ENCODE data around the gene TECTB.

The TECTB gene

DNA sequence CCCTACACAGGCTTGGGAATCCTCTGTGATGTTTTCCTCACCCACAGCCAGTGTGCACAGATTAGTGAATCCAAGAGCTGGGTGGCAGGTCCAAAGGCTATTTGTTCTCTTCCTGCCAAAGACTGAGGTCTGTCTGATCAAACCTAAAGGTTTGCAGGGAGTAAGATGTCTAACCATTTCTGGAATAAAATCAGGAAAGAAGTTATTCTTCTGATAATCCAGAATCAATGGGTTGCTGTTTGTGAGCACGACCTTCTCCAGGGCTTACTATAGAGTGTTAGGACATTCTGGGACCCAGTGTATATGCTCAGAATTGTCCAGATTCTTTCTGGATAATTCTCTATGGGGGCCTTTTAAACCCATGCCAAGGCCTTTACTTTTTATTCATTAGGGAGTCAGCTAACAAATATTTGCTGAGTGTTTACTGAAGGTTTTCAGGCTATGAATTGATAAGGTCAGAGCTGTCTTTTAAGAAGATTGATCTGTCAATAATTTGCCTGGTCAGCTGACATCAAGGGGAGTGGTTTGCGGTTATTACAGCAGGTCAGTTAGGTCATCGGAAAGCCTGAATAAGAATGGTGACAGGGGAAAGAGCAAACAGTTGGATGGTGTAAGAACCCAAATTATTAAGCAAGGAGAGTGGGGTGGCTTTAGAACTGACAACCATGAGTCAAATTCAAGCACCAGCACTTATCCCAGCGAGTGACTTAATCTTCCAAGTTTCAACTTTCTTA lies 7.5 kb upstream of the TECTB start:
- DNase-seq: no peak

DNA sequence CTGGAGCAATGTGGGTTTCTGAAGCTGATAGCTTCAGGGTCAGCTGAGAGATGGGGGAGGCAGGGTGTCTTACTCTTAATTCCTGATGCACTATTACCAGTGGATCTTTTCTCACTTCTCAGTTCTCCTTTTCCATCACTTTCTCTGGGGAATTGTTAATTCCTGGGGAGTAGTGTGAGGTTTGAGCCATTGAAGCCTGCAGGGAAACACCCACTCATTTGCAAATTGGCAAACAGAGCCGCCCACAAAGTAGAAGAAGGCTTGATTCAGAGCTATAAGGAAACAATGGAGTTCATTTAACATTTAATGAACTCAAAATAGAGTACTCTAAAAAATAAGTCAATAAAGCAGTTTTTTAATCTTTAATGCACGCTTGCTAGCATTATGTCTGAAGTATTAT lies 4.3 kb upstream of the TECTB start:
- no peak for DNase-seq

DNA sequence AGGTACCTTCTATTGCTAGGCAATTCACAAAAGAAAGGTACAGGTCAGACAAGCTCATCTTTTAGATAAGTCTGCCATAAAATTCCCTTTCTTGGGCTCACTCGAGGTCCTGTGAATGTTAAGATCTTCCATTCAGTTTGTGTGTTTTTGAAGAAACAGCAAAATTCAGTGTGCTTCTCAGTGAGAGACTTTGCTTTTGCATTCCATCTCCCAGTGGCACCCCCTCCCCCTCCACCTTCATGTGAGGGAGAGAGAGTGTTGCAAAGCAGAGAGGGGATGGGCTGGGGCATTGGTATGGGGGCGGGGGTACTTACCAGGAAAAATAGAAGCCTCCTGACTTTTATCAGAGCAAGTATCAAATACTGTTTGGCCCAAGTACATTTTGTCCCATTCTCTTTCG lies 3.8 kb upstream of the TECTB start:
- DNase-seq: no peak

DNA sequence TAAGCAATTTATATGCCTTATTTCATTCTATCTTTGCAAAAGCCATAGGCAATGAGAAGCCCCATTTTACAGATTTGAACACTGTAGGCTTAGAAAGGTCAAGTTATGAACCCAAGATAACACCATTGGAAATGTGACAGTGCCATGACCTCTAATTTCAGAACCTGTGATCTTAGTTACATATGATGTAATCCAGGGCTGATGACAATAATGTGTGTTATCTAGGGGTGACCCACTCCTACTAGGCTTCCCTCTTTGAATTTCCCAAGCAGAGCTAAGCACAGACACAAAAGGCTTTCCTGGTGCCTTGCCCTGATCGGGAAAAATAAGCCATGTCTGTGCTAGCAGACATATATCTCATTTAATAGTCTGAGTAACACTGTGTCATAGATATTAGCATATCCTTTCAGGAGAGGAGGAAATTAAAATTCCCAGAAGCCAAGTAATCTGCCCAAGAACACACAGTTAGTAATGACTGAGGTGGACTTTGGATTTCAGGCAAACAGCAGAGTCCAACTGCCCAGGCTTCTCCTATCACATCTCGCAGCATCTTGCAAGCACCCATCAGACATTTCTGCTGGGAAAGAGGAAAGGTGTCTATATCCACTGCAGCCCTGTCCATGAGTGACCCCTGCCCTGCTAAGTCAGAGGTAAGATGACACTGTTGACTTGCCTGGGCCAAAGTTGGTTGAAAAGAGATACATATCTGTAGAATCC lies 2.8 kb upstream of the TECTB start:
- DNase-seq: no peak

DNA sequence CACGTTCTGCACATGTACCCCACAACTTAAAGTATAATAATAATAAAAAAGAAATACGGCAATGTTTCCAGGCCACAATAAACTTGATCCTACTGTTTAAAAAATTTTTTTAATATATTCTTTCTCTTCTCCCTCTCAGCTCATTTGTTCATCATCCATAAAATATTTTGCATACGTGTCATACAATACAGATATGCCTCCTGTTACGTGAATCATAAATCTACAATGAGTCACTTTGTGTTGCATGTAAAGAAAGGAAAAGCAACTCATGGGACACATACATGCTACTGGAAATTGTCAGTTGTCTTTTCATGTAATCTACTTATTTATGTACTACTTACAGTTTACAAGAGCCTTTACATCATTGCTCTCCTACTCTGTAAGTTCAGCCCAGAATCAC lies 1.1 kb upstream of the TECTB start:
- no peak for DNase-seq

DNA sequence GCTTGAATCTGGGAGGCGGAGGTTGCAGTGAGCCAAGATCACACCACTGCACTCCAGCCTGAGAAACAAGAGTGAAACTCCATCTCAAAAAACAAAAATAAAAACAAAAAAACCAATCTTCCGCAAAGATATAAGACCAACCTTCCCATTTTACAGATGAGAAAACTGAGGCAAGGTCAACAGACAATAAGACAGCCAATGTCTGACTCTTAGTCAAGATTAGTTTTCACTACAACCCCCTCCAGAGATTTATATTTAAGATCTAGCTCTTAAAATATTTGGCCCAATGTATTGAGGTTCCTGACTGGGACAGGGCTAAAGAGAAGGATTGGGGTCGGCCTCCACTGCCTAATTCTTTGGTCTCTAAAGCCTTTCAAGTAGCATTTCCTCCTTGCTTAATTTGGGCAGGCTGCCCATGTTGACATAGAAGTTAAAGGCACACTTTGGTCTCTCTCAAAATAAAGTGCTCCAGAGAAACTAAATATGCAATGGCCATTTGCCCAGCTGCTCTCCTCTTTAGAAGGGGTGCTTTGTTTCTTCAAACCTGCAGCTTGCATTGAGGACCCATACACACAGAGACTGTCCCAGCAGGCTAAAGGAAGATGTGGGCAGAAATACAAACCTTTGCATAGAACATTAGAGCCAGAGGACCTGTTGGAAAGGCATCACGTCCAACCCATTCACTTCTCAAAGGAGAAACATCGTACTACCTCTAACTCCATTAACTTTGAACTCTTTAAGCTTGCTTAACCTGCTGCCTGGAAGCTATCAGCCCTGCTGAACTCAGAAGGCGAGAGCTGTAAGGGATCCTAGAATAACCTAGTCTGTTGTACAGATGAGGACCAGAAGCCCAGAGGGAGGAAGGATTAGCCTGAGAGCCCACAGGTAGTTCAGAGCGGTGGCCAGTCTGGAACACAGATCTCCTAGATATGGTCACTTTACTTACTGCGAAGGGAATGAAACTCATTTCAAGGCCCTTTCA lies 3.9 kb downstream of the TECTB start:
- DNase-seq: no peak

DNA sequence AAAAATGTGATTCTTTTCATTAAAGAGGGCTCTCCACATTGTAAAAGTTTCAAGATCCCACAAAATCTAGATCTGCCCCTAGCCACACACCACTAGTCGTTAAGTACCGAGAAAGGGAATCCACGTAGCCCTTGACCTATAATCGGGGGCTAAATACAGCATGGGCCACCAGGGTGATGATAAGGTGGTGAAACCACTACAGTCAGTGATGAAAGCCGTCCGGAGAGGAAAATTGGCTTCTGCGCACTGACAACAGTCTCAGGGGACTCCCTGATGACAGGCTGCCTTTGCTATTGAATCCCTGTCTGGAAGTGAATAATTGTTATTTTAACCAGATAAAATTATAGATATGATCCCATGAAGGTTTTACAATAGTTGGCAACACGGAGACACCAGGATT lies 4.6 kb downstream of the TECTB start:
- no peak for DNase-seq

DNA sequence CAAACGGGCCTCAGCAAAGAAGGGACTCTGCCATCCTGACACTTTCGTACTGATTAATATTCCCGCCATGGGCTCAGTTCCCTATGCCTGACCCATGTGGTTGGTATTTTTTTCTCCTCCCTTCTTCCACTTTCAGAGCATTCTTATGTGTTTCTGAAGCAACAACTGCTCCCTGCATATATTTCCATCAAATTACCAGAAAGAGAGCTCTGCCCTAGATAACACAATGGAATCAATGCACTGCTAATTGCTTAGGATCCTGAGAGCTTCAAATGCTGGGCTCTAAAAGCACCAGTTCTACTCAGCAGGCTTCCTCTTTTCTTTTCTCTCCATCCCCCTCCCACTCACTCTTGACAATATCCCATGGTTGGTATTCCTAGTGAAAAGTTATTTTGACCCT lies 5.3 kb downstream of the TECTB start:
- DNase-seq: no peak

DNA sequence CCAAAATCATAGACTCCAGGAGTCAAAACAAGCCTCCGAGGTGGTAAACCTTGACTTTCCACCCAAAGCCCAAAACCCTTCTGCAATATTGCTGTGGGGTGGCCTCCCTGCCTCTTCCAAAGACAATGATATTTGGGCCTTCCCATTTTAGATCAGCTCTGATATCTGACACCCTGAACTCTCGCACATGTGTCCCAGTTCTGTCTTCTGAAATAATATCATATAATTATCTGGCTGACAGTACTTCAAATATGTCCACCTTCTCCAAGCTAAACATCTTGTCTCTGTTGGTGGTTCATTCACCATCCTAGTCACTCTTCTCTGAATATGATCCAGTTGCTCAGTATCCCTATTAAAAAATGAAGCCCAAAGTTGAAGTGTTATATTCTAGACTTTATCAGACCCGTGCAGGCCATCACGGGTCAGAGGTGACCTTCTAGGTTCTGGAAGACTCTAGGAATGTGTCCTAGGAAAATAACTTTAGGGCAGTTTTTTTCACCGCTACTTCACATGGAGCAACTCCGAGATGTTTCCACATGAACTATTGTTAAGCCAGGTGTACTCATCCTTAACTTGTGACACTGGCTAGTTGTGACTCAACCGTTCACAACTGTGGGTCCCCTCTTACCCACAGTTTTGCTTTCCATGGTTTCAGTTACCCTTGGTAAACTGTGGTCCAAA lies 6.3 kb downstream of the TECTB start:
- DNase-seq: no peak

DNA sequence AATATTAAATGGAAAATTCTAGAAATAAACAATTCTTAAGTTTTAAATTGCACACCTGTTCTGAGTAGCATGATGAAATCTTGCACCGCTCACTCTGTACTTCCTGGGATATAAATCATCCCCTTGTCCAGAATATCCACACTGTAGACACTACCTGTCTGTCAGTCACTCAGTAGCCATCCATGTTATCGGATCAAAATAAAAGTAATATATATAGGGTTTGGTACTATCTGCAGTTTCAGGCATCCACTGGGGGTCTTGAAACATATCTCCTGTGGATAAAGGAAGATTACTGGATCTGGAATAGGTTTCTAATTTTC lies 6.8 kb downstream of the TECTB start:
- no peak for DNase-seq

DNA sequence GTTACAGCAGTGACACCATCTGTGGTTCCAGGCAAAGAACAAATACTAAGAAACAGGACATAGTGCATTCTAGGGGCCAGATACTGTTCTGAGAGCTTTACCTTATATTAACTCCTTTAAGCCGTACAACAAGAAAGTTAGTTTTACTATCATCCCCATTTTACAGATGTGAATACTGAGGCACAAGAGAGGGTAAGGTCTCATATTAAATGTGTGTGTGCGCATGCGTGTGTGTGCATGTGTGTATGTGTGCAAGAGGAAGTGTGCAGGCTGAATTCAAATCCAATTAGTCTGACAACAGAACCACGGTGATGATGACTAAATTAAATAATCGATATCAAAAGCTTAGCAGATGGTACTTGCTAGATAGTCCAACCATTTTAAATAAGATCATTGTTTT lies 11.0 kb downstream of the TECTB start:
- no peak for DNase-seq

DNA sequence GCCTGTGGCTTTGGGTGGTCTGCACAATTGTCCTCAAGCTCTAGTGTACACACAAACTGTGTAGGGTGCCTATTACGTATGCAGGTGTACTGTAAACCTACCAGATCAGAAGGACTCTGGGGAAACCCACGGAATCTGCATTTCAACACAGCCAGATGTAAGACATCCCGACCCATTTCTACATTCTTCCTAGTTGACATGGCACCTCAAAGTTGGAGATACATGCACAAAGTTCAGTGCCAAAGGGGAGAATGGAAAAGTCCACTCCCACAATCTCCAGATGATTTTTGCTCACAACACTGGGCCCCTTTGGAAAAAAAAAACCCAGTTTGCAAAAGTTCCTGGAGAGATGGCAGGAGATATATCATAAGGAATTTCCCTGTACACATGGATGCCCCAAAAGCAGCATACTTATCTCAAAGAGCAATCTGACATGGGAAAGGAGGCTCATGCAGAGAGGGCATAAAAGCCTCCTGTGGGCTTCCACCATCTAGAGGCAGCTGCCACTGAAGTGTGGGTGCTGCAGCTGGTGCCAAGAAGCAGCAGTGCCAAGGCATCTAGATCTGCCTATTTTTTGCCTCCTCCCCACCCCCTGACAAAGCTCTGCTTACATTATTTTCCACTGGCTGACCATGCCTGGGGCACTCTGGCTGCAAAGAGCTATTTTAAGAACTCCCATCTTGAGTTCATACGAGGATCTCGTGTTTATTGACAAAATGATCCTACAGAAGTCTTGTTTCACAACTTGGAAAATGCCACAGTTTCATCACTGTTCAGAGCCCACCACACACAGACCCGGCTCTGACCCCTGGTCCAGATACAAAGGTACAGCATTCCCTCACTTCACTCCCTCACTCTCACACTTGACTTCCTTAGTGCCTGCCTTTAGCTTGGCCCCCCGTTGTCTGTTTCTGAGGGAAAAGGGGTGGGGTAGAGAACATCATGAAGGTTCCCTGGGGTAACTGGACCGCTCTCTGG lies 12.9 kb downstream of the TECTB start:
- no peak for DNase-seq

DNA sequence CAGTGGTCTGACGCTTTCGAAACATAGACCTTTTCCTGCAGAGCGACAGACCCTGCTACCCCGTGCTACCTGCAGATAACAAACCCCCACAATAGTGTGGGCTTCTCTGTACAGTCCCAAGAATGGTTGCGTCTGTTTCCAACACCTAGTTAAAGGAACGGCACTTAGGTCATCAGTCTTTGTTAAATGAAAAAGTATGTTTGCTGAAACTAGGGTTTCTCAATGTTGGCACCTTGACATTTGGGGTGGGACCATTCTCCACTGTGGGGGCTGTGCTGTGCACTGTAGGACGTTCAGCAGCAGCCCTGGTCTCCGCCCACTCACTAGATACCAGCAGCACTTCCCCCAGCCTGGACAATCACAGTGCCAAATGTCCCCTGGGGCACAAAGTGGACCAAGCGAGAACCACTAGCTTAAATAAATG lies 13.7 kb downstream of the TECTB start:
- no peak for DNase-seq

DNA sequence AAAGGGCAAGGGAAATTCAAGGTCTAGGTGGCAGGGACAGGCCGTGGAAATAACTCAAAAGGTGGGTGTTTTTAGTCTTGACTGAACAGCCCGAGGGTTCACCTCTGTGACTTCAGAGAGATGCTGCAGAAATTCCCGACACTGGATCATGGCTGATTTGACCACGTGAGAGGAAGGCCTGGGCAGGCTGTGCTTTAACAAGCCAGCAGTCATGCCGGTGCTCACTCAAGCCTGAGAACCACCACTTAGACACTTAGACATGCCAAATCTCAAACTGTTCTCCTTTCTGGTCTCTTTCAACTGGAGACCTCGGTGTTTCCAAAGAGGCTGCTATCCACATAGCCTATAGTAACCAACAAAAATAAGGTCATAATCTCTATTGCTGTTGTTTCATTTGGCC lies 15.4 kb downstream of the TECTB start:
- DNase-seq: no peak

DNA sequence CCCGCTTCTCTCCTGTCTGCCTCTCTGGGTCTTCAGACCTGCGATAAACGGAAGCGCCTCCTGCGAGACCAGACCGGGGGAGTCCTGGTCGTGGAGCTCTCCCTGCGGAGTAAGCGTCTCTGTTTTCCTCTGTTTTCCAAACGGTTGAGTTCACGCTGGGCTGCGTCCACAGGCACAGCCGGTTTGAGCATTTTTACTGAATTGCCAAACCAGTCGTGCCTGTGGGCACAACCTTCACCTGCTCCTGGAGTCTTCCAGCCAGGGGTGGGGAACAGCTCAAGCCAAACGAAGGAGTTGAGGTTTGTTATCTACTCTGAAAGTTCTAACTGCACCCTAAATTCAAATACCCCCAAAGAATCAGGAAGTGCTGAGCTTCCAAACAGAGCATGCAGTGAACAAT lies 16.3 kb downstream of the TECTB start:
- DNase-seq: no peak

DNA sequence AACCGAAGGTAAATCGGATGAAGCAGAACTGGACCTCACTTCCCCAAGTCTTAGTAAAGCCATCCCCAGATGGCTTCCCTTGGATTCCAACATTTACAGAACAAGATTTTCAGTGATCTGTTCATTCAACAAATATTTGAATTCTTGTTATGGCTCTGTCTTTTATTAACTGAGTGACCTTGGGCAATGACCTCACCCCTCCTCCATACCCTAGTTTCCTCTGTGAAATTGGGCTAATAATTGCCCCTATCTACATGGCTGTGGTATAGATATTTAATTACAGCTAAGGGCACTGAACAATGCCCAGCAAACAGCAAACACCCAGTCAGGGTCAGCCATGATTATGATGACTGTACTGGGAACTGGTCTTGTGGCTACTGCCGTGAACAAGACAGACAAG lies 19.1 kb downstream of the TECTB start:
- DNase-seq: no peak

DNA sequence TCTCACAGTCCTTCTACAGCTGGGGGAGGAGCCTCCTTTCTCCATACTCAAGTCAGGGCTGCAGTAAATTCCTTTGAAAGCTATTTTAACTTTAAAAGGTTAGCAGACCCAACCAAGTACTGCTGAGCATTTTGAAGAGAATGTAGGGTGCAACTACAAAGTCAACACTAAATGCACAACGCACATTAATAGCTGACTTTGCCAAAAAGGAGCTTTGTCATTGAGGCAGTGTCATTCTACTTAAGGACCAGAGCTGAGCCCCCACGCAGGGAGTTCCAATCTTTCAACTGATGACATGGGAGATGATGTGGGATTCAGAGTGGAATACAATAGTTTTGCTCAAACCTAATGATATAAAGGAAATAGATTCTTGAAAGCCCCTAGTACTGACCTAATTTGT lies 20.3 kb downstream of the TECTB start:
- DNase-seq: no peak

DNA sequence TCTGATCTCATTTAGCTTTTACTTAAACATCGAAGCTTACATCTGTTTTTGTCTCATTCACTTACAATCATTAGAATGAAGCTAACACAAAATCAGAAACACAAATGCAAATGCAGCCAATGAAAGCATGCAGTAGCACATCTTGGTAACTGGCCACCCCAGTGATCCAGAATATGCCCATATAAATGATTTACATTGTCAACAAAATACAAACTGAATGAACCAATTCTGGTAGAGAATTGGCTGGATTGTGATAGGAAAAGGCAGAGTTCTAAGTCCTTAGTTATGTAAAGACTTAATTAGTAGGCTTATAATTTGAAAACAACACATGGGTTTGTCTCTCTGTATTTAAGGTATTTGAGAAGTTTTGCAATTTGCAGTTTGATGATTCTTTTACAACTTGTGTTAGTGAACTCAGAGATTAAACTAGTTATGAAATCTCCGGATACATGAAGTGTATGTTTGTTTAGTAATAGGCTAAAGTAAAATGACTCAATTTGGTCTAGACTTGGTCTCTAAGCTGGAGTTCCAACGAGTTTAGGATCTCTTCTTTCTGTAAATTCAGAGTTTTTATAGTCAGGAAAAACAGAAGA lies 21.2 kb downstream of the TECTB start:
- no peak for DNase-seq

DNA sequence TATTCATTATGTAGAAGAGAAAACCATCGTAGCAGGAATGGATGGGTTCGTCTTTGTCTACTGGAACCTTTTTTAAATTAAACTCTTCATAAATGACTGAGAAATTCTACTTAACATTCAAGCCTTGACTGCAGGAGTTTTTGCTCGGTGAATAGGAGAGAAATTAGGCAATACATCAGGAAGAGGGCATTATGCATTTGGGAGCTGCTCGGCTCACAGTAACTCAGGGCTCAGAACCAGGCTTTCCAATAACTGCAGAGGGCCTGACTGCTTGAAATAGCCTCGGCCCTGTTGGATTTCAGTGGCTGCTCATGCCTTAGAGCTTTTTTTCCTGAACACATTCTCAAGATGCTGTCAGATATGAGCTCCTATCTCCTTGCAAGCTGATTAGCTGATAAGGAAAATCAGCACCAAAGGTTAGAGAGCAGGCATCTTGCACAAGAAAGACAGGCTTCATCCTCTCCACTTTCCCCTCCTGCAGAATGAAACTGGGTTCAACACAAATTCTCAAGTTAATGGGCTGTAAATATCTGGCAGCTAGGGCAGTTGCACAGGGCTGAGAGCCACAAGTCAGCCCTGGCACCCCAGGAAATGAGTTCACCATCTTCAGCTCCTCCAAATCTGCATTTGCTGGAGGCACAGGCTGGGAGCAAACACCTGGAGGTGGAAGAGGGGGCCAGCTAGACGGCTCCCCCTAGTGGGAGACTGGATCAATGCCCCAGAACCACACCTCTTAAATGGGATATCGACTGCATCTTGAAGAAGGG lies 24.3 kb downstream of the TECTB start:
- DNase-seq: peak; percentile 2 to 15

DNA sequence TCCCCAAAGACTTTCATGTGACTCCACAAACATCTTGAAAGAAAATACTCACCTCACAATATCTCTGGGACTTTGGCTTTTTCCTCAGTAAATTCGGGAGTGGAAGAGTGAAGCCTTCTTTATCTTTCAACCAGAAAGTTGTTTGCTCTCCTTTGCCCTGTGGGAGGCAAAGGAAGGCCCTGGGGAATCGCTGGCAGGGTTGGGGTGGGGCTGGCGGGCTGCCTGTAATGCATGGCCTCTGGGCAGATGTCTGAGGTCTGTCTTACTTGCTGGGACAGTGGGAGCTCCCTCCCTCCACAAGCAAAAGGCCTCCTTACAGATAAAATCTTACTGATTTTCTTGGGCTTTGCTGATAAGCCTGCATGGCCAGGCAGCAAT lies 24.9 kb downstream of the TECTB start:
- DNase-seq: no peak

DNA sequence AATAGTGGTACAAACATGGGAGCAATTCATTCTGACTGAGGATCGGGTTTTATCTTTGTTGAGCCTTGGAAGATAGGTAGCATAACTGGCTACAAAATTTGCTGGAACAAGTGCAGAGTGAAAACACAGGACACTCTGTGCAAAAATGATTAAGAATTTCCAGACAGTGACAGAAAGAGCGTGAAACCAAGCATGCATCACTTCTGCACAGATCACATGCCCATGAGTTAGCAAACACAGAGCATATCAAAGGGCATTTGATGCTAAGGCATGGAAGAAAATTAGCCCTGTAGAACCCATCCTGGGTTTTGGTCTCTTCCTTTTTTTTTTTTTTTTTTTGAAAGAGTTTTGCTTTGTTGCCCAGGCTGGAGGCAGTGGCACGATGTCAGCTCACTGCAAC lies 28.3 kb downstream of the TECTB start:
- DNase-seq: no peak
